K562 (cell line): ENCODE results near the gene PPOX. TPM values are rescaled to one million over a fixed set of nuclear protein-coding genes. Genes with fewer than 3 reads are reported as not detected.

Experiments
- CTBP1 ChIP-seq: fragments of 450-650 bp; IDR thresholded peaks from 2 replicates; pipeline ENCODE4 v1.6.1; 2016; ENCODE audit warnings: borderline replicate concordance
- DPF2 ChIP-seq: fragments of 450-650 bp; IDR thresholded peaks from 2 replicates; pipeline ENCODE4 v1.6.1; 2016
- E2F8 ChIP-seq: fragments of 450-650 bp; IDR thresholded peaks from 2 replicates; pipeline ENCODE4 v1.7.1; 2018; ENCODE audit warnings: mild to moderate bottlenecking, low read depth; ENCODE audit not compliant: partially characterized antibody
- FOXM1 ChIP-seq, 2 experiments: fragments of 450-650 bp in 1 of 2; sonication (generic) in 1 of 2; formaldehyde crosslinking in 1 of 2; IDR thresholded peaks; 2 replicates each; pipeline versions ENCODE4 v1.6.1 to v1.9.0; 2017 to 2022; ENCODE audit warnings: low read depth in 2 of 2, mild to moderate bottlenecking in 2 of 2, missing genetic modification reagents in 1 of 2, moderate library complexity in 1 of 2
- NR2C1 ChIP-seq, 2 experiments: fragments of 450-650 bp; IDR thresholded peaks; 2 replicates each; pipeline ENCODE4 v1.6.1; 2017; ENCODE audit warnings: mild to moderate bottlenecking in 2 of 2, antibody characterized with exemption in 1 of 2, inconsistent platforms in 1 of 2, missing compliant biosample characterization in 1 of 2, missing genetic modification characterization in 1 of 2
- RBFOX2 ChIP-seq: fragments of 200-400 bp; formaldehyde crosslinking; IDR thresholded peaks from 2 replicates; pipeline ENCODE4 v1.6.1; 2017; ENCODE audit warnings: low read depth, mild to moderate bottlenecking, low read length, moderate library complexity
- SMARCC2 ChIP-seq: fragments of 450-650 bp; IDR thresholded peaks from 2 replicates; pipeline ENCODE4 v1.6.1; 2017; ENCODE audit warnings: antibody characterized with exemption, moderate library complexity, mild to moderate bottlenecking, low read depth
- SMARCE1 ChIP-seq: fragments of 450-650 bp; IDR thresholded peaks from 2 replicates; pipeline ENCODE4 v1.7.1; 2016; ENCODE audit warnings: mild to moderate bottlenecking
- STAG1 ChIP-seq: sonication (generic); formaldehyde crosslinking; IDR thresholded peaks from 2 replicates; pipeline ENCODE4 v1.5.0; 2020; ENCODE audit warnings: missing genetic modification reagents, borderline replicate concordance
- TSHZ1 ChIP-seq: fragments of 250-450 bp; sonication (Bioruptor Pico); IDR thresholded peaks from 2 replicates; pipeline ENCODE4 v1.4.0; 2020; ENCODE audit warnings: mild to moderate bottlenecking, moderate library complexity
- ZNF217 ChIP-seq: sonication (generic); formaldehyde crosslinking; IDR thresholded peaks from 2 replicates; pipeline ENCODE4 v1.8.0; 2022; ENCODE audit warnings: mild to moderate bottlenecking, missing genetic modification reagents
- ZNF436 ChIP-seq: fragments of 250-450, 450-650 bp; sonication (Bioruptor Pico); formaldehyde crosslinking; IDR thresholded peaks from 2 replicates; pipeline ENCODE4 v1.7.0; 2020; ENCODE audit warnings: mild to moderate bottlenecking
- ZNF639 ChIP-seq, 2 experiments: fragments of 200-800 bp in 1 of 2; sonication (Bioruptor generic) in 1 of 2; sonication (generic) in 1 of 2; formaldehyde crosslinking in 1 of 2; IDR thresholded peaks in 1 of 2; conservative IDR thresholded peaks in 1 of 2; 2 replicates each; pipeline versions ENCODE4 v1.5.0 to v1.6.1; 2016 to 2020; ENCODE audit warnings: missing compliant biosample characterization in 1 of 2, missing genetic modification characterization in 1 of 2, missing genetic modification reagents in 1 of 2
- polyA plus RNA-seq, 8 experiments: library from polyadenylated mRNA; depleted of rRNA in 4 of 8; stranded (reverse) in 5 of 8; unstranded in 3 of 8; fragments of >200 nt; fragmentation: Nextera tagmentation in 2 of 8; fragmentation: Illumina TruSeq in 1 of 8; extraction: Ambion mirVana in 2 of 8; extraction: Trizol in 1 of 8; gene quantifications; 2 replicates each; pipeline versions ENCODE4 v1.2.1 to v1.2.3, GENCODE V29; 2011 to 2014; ENCODE audit warnings: inconsistent platforms in 1 of 8, missing spikeins in 1 of 8
- total RNA-seq, 7 experiments: library from RNA; depleted of rRNA in 6 of 7; stranded (reverse); fragments of >200 nt in 6 of 7; fragmentation: Illumina TruSeq in 2 of 7; extraction: Trizol in 2 of 7; gene quantifications; 2 replicates each; pipeline versions ENCODE4 v1.2.1 to v1.2.3, GENCODE V29; 2011 to 2021; ENCODE audit warnings: low replicate concordance in 1 of 7
- TF ChIP-seq, protein P1 (sequence below): fragments of 450-650 bp; IDR thresholded peaks from 2 replicates; pipeline ENCODE4 v1.7.0; 2016; ENCODE audit warnings: borderline replicate concordance

PPOX gene
- total and polyA plus RNA-seq, 9 of the 15 experiments (the other 6 are each of a cell fraction or from before 2014, with no cell fraction given) = 17.0 to 57.1 (median 38.9) TPM

GRCh38 chr1:161201836-161202712 is 35.8 kb downstream of the PPOX start, which contains the start of gene NDUFS2 (continued):
- peak; percentile 92 for TF ChIP-seq E2F8
- peak in 1 of 2 experiments; percentile 78; a peak in 2 of 4 replicates for TF ChIP-seq ZNF639 (CRISPR knock-in tag; conservative IDR thresholded peaks at IDR 0.05 in 1 of 2, IDR thresholded peaks at IDR 0.05 in 1 of 2)
- 0 out of 2 replicates have a peak, but pooled peaks have one; percentile 9 for TF ChIP-seq FOXM1 (IDR thresholded peaks at IDR 0.05; ENCODE audit: low read depth)
- TF ChIP-seq FOXM1 (CRISPR knock-in tag; IDR thresholded peaks at IDR 0.05; ENCODE audit: low read depth) = no peak
- peak; percentile 69 for TF ChIP-seq CTBP1
- TF ChIP-seq TSHZ1 (CRISPR knock-in tag) = no peak
- TF ChIP-seq ZNF436 (CRISPR knock-in tag) = no peak
- TF ChIP-seq DPF2 = no peak; the same call in 1 of the 2 replicates
- TF ChIP-seq, protein P1, sequence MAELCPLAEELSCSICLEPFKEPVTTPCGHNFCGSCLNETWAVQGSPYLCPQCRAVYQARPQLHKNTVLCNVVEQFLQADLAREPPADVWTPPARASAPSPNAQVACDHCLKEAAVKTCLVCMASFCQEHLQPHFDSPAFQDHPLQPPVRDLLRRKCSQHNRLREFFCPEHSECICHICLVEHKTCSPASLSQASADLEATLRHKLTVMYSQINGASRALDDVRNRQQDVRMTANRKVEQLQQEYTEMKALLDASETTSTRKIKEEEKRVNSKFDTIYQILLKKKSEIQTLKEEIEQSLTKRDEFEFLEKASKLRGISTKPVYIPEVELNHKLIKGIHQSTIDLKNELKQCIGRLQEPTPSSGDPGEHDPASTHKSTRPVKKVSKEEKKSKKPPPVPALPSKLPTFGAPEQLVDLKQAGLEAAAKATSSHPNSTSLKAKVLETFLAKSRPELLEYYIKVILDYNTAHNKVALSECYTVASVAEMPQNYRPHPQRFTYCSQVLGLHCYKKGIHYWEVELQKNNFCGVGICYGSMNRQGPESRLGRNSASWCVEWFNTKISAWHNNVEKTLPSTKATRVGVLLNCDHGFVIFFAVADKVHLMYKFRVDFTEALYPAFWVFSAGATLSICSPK = no peak
- TF ChIP-seq STAG1 (CRISPR knock-in tag) = no peak
- TF ChIP-seq RBFOX2 = peak; percentile 96
- TF ChIP-seq SMARCC2 = 0 out of 2 replicates have a peak, but pooled peaks have one; percentile 8
- TF ChIP-seq SMARCE1 = peak; percentile 30; the same call in 1 of the 2 replicates
- peak; percentile 97 for TF ChIP-seq NR2C1 (IDR thresholded peaks at IDR 0.05)
- peak; percentile 99 for TF ChIP-seq NR2C1 (tag; IDR thresholded peaks at IDR 0.05)
- TF ChIP-seq ZNF217 (CRISPR knock-in tag) = no peak
